RPMI7951 (cell line): ENCODE results near the gene TET3. TPM values are rescaled to one million over a fixed set of nuclear protein-coding genes. Genes with fewer than 3 reads are reported as not detected.
A peak's percentile ranks its signal among the peaks of the same experiment; 100 is the strongest.

Experiments
- DNase-seq: peaks from one replicate; pipeline ENCODE4 v3.0.0-alpha.2; 2012; ENCODE audit warnings: low read depth
- total RNA-seq: library from RNA; depleted of rRNA; stranded (reverse); fragments of >200 nt; shearing (Covaris generic); gene quantifications from 2 replicates; pipeline ENCODE4 v1.2.3, GENCODE V29; 2014

TET3 gene
- total RNA-seq, 1 experiment from 2014 or later: 3.4 TPM

- DNase-seq: peak; percentile 40
Measured at GRCh38 chr2:73987109-73987947, 2.6 kb downstream of the TET3 start.

- no peak for DNase-seq
Measured at GRCh38 chr2:73987948-73988700, 3.4 kb downstream of the TET3 start.

DNA sequence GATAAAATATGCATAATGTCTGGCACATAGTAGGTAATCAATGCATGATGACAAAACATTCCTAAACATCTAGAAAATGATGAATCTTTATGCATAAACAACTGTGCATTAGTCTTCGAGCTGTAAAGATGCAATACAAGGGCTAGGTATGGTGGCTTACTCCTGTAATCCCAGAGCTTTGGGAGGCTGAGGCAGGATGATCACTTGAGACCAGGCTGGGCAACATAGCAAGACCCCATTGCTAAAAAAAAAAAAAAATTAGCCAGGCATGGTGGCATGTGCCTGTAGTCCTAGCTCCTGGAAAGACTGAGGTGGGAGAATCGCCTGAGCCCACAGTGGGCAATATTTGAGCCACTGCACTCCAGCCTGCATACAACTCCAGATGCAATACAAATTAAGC is 5.3 kb downstream of the TET3 start:
- no peak for DNase-seq

DNA sequence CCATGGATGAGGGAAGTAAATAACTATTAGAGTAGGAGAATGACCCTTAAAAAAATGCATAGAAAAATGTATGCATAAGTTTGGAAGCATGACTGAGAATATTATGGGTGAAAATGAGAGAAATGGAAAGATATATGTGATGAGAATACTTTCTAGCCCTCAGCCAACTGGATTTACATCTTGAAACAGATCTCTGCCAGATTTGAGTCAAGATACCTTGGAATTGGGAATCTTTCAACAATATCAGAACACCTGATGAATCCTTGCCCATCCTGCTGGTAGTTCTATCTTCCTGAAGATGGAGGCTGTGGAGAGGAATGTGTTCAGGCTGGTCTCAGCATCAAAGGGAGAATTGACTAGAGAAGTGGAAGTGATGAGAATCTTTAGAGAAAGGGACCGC is 5.8 kb downstream of the TET3 start:
- no peak for DNase-seq

GRCh38 chr2:73992036-73992435 is 7.3 kb downstream of the TET3 start:
- DNase-seq: no peak

GRCh38 chr2:73993376-73993775 is 8.7 kb downstream of the TET3 start:
- DNase-seq: no peak

DNA sequence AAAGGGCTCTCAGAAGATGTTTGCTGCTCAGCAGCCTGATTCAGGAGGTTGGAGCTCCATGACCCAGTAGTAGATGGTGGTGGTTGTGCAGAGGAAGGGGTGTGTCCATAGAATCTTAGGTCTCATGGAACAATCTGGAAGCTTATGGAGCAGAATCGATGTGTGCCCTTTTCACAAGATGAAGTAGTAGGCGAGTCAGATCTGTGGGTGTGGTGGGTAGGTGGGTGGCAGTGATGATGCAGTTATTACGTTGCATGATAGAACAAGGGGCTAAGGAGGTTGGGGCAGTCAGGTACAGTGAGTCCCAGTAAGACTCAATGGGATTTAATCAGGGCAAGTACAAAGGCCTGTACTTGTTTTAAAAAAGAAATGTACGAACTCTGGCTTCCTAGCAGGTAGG is 9.1 kb downstream of the TET3 start:
- DNase-seq: no peak

DNA sequence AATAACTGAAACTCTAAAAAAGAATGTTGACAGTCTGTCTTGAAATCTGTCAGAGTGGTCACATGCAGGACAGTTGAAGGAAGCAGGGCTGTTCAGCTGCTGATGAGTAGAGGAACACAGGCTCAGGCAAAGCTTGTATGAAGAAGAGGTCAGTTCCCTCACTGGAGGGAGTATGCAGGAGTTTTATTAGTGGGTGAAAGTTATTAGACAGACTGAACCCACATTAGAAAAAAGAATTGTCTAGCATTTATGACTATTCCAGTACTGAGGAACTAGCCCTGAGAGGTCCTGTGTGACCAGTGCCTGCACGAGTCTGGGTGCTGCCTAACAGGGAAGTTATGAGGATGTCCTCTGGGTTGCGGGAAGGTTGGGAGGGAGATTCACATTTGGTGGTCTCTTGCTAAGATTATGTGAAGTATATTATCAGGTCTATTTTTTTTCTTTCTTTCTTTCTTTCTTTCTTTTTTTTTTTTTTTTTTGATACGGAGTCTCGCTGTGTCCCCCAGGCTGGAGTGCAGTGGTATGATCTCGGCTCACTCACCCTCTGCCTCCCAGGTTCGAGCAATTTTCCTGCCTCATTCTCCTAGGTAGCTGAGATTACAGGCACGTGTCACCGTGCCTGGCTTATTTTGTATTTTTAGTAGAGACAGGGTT is 9.6 kb downstream of the TET3 start:
- no peak for DNase-seq

DNA sequence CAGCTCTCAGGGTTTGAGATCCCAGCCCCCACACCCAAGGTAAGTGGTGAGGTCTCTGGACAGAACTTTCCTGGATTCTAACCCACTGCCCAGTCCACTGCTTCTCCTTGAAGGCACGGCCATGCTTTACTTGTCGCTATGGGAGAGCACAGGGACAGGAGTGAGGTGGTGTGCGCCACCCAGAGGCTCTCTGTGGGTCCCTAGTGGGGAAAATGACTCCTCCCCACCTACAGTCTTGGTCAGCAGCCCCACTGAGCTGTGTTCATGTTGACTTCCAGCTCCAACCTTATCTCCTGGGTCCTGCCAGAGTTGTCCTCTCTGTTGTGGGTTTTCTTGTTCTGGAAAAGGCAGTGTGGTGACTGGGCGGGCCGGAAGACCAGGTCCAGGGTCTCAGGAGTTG is 11.1 kb downstream of the TET3 start:
- DNase-seq: no peak

DNA sequence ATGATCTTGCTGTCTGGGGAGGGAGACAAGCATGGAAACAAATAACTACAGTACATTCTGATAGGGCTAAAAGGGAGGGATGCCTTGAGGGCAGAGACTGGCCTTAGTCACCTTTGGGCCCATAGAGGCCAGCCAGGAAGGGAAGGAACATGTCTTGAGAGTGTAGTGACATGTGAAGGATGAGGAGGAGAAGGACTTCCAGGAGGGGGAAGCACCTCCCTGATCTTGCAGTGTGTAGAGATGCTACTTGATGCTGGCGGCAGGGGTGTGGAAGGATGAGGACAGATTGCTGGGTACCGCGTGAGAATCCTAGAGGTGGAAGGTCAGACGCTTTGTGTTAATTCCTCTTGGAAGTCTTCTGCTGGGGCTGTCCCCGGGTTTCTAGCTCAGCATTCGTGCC is 13.1 kb downstream of the TET3 start:
- DNase-seq: no peak

- DNase-seq: no peak
Measured at GRCh38 chr2:73998451-73998850, 13.7 kb downstream of the TET3 start.

- no peak for DNase-seq
Measured at GRCh38 chr2:73998933-73999332, 14.2 kb downstream of the TET3 start.

DNA sequence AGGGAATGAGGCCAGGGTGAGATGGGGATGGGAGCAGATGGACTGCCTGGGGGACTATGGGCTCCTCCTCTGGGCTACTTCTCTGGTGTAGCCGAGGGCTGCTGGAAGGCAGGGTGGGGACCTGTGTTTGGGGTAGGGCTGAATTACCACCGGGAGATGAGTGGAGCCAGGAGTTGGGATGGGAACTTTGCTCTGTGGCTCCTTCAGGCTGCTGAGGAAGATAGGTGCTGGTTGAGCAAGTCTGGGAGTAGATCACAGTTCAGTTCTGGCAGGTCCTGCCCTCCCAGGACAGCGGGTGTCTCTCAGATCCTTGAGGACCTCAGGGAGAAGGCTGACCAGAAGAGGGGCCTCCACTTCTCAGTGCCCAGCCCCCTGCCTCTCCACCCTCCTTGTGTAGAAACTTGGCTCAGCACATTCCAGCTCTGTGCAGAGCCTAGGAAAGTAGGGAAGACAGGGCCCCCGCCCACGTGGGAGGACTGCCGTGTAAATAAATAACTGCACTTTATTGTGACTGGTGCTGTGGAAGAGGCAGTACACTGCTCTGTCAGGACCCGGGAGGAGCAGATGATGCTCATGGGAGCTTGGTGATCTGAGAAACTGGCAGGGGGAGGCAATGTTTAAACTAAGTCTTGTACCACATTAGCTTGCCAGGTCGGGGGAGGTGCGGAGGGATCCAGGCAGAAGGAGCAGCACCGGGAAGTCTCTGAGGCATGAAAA is 15.3 kb downstream of the TET3 start:
- DNase-seq: no peak

DNA sequence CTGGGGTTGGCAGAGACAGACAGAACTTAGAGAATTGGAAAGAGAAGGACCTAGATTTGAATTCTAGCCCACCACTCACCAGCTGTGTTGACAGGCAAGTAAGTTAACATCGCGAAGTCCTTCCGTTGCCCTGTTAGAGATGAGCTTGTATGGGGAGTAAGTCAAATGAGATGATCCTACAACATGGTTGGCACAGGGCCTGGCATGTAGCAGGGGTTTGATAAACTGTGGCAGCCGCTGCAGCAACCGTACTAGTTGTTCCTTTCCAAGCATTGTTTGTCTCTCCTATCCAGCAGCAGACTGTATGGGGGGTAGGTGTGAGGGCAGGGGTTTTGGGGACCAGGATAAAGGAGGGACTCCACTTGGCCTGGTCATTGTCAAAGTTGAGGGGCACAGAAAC is 16.0 kb downstream of the TET3 start:
- no peak for DNase-seq

DNA sequence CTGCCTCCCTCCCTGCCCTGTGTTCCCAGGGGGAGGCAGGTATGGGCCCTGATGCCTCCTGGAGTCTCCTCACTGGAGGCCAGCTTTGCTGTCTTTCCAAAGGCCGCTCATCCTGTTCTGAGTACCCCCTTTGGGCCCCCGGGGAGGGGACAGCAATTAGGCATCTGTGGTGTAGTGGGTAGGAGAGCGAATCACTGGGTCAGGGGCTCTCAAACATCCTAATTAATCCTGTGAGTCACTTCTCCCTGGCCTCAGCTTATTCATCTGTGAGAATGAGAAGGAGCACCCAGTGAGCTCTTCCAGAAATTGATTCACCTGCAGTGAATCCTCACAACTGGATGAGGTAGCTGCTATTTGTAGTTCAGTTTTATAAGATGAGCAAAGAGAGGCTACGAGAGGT is 16.4 kb downstream of the TET3 start:
- peak; percentile 24 for DNase-seq

DNA sequence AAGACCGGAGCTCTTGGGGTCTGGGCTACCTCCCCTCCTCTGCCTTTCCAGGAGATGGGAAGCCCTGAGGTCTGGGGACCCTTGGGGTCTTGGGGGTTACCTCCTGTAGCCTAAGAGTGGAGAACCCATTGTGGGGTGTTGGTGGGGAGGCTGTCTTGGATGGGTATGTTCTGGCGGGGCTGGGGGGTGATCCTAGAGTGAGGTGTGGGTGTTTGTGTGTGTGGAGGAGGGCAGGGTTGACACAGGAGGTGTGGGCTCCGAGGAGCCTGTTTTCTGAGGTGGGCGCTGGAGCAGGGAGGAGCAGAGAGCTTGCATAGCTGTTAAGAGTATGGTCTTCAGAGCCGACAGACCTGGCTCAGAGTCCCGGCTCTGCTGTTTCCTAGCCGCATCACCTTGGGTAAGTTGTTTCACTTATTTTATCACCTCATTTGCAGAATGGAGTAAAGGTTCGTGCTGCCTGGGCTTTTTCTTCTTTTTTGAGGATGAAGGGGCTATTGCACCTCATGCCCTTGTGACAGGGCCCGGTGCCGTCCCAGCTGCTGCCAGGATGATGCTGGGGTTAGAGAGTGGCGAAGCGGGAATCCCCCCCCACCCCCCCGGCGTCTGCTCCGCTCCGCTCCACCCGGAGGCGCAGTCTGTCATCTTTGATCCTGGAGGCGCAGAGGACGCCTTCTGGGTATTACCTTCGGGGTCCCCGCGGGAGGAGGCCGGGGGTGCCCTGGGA is 17.2 kb downstream of the TET3 start:
- DNase-seq: no peak

GRCh38 chr2:74002505-74003421 is 18.1 kb downstream of the TET3 start:
- DNase-seq: peak; percentile 86

GRCh38 chr2:74003494-74004211 is 18.9 kb downstream of the TET3 start:
- peak; percentile 77 for DNase-seq
